Bone marrow (tissue), 2 donors: ENCODE results near the gene RRBP1.

ENCODE experiments used
- DNase-seq, 2 donors: peaks; one replicate each; lab custom pipeline; 2025; lab: John Stamatoyannopoulos, UW

RRBP1 gene

GRCh38 chr20:17610566-17611289 is 71.3 kb downstream of the RRBP1 start:
- DNase-seq = no peak

- DNase-seq = no peak
These were observed 72.1 kb downstream of the RRBP1 start for GRCh38 chr20:17609811-17610377.

DNA sequence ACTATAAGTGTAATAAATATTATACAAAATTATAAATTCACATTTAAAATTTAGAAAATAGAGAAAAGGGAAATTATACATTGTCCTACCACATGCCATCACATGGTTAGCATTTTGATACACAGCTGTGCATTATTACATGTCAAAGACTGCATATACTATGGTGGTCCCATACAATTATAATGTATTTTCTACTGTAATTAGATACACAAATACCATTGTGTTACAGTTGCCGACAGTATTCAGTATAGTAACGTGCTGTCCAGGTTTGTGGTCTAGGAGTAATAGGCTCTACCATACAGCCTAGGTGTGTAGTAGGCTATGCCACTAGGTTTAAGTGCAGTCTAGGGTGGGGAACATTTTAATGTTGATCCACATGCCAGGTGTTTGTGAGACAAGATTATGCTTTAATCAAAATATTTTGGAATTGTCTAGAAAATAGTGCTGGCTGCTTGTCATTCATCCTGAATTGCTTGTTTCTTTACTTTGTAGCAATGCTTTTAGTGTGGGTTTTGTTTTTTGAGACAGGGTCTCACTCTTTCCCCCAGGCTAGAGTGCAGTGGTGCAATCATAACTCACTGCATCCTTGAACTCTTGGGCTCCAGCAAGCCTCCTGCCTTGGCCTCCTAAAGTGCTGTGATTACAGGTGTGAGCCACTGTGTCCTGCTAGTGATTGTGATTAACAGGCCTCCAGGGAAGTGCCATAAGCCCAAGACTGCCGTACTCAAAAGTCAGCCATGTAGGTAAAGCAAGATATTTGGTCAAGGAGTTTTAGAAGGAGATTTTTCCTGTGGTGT is 73.1 kb downstream of the RRBP1 start:
- DNase-seq = no peak

DNA sequence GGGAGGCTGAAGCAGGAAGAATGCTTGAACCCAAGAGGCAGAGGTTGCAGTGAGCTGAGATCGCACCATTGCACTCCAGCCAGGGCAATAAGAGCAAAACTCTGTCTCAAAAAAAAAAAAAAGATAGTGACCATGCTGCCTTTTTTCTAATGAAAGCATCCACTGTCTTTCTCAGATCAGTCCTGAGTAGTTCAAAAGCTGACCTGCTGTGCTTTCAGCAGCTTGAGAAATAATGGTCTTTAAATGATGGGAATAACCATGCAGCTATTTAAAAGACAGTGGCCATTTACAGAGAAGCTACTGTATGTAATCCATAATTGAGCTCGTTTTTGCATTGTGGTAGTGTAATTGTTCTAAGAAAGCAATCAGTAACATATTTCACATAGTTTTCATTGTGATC is 76.0 kb downstream of the RRBP1 start:
- no peak for DNase-seq

DNA sequence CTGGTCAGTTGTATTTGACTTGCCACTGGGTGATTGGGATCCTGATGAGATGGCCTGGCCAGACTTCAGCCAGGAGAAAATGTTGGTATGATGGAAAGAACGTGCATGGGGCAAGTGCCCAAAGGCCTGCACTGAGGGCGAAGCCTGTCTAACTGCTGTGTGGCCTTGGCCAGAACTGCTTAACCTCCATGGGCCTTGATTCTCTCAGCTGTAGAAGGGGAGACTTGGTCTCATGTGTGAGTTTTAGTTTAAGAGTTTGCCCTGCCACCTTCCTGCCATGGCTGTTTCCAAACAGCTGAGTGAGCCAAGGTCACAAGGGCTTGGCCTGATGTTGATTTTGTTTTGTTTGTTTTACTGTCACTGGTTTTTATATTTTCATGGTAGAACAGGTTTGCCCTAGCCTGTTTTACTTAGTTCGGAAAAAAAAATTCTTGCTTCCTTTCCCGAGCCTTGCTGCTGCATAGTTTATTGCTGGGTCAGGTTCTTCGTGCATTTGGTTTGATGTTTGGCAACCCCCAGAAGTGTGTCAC is 76.8 kb downstream of the RRBP1 start:
- no peak for DNase-seq

DNA sequence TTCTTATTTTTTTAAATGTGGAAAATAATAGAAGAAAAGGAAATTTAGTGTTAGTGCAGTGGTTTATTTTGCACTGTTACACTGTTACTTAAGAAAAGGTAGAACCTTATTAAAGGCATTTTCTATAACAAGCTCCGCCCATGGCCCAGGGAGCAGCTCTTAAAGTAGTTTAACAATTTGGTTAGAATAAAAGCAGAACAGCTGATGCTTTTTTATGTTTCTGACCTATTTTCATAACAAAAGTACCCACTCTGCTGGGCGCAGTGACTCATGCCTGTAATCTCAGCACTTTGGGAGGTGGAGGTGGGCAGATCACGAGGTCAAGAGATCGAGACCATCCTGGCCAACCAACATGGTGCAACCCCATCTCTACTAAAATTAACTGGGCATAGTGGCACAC is 79.5 kb downstream of the RRBP1 start:
- DNase-seq = no peak

GRCh38 chr20:17601957-17602356 is 80.1 kb downstream of the RRBP1 start:
- no peak for DNase-seq

GRCh38 chr20:17598013-17598550 is 84.0 kb downstream of the RRBP1 start:
- DNase-seq = no peak

DNA sequence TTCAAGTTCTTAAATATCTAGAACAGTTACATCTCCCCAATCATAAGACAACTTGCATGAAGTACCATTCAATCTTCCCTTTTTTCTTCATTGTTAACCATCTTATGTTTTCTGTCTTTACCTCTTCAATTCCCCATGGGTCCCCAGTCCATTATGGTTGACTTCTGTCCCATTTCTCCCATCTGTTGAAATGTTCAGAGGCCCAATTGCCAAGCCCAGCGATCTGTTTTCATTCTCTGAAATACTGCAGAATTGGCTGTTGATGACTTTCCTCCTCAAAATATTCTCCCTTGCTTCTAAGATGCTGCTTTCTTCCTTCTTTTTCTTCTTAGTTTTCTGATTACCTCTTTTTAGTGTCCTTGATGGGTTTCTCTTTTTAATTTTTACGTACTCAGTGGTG is 86.2 kb downstream of the RRBP1 start:
- no peak for DNase-seq

DNA sequence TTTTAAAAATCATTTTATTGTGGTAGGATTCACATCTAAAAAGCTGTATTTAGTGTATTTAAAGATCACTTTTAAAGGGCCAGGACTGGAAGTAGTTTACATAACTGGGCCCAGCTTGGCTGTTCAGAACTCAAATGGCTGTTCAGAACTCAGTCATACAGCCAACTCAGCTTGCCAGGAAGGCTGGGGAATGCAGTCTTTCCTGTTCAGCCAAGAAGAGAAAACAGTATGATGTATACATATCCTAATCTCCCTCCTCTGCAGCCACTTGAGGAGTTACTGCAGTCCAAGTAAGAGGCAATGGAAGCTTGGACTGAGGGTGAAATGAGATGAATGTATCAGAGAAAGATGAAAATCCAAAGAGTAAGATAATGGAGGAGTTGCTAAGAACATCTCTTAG is 87.6 kb downstream of the RRBP1 start:
- no peak for DNase-seq

GRCh38 chr20:17593902-17594301 is 88.1 kb downstream of the RRBP1 start:
- DNase-seq = no peak

DNA sequence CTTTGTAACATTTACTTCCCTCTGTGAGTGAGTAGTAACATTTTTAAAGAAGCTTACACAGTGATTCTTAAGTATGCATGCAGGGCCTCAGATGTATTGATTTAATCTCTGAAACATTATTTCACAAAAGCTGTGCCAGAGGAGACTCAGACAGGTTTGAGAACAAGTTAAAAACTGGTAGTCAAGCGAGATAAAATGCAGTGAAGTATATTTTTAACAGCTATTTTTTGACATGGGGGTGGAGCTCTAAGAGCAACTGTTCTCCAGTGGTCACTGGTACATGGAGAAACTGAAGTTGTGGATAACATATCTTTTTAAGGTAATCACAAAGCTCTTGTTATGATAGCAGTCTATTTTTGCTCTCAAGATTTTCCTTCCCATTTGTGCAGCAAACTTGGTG is 91.8 kb downstream of the RRBP1 start:
- DNase-seq = no peak

DNA sequence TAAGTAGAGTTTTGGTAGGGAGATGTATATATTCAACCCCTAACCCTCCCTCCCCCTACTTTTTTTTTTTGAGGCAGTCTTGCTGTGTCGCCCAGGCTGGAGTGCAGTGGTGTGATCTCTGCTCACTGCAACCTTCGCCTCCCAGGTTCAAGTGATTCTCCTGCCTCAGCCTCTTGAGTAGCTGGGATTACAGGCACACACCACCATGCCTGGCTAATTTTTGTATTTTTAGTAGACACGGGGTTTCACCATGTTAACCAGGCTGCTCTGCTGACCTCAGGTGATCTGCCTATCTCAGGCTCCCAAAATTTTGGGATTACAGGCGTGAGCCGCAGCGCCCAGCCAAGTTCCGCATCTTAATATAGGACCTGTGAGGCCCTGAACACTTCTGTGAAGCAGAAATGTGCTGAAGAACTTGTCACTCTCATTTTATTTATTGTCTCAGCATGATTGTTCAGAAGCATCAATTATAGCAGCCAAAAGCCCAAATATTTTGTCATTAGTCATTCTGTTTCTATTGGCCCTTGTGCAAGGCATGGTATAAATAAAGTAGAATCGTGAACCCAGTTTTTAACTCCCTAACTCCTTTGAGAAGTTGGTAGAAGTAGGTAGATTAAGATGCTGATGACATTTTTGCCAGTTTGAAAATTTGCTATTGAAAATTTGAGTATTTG is 92.7 kb downstream of the RRBP1 start:
- DNase-seq = no peak

- DNase-seq = no peak
These were observed 94.2 kb downstream of the RRBP1 start for GRCh38 chr20:17587824-17588223.

- no peak for DNase-seq
These were observed 94.9 kb downstream of the RRBP1 start for GRCh38 chr20:17587148-17587547.

GRCh38 chr20:17586250-17586649 is 95.8 kb downstream of the RRBP1 start:
- DNase-seq = no peak

DNA sequence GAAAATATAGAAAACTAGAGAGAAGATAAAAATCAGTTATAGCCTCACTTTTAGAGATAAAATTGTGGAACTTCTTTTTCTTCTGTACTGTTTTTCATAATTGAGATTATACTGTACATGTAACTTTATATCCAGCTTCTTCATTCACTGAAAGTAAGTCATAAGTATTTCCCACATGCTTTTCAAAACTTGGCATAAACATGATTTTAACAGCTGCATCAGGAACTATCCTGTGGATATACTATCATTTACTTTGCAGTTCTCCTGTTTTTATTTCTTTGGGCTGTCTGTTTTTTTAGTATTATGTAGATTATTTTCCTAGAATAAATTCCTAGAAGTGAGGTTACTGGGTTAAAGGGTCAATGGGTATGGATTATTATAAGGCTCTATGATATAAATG is 97.4 kb downstream of the RRBP1 start:
- no peak for DNase-seq

GRCh38 chr20:17583126-17583525 is 98.9 kb downstream of the RRBP1 start:
- DNase-seq = no peak

DNA sequence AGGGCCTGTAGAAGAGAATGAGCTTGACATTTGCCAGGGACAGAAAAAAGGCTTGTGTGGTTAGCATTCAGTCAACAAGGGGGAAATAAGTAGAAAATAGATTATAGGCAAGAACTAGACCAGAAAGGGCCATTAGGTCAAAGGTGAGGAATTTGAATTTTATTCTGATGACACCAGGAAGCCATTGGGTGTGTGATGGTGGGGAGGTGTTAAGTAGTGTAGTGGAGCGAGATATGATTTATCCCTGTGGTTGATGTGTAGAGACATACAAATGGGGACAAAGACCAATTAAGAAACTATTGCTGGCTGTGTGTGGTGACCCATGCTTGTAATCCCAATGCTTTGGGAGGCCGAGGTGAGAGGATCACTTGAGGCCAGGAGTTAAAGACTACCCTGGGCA is 101.1 kb downstream of the RRBP1 start:
- no peak for DNase-seq

GRCh38 chr20:17579369-17580039 is 102.5 kb downstream of the RRBP1 start:
- no peak for DNase-seq

DNA sequence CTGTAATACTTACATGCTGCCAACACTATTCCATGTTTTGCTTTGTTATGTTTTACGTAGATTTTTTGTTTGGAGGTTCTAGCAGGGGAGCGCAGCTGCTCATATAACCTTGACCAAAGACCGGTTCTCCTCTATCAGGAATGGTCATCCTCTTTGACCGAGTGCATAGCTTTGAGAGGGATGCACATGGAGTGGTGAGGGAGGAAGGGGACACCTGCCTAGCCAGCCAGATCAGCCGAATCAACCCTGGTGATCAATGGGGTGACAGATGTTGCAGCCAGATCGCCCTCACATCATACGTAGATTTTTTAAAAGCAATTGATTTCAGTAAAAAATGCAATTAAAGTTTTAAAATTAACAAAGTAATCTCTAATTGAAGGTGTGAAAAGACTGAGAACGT is 105.8 kb downstream of the RRBP1 start:
- DNase-seq = no peak

- no peak for DNase-seq
These were observed 108.6 kb downstream of the RRBP1 start for GRCh38 chr20:17573463-17573862.
